ENCODE results near the gene MAPKAPK2.

DNA sequence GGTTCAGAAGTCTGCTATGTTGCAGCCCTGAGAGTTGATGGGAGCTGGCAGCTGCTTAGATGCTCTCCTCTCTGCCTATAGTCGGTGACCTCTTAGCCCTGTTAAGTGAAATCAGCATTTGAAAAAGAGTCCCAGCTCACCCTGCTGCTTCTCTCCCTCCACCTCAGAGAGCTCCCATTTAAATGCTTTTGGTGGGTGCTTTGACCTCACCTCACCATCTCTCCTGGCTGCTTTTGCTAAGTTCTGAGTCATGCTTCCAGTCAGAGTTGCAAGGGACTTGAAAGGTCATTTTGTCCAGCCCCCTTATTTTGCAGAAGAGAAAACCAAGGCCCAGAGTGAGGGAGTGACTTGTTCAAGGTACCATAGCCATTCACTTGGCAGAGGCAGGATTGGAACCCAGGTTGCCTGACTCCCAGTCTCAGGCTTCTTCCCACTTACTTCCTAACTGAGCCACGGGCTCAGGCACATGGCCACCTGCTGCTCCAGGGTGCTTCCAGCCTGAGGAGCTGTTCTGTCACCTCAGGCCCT, 3.3 kb downstream of the MAPKAPK2 start:
- no peak for TF ChIP-seq SP2 (tag by site-specific recombination; IDR thresholded peaks at IDR 0.05)
- TF ChIP-seq ZNF335 (tag by site-specific recombination; conservative IDR thresholded peaks at IDR 0.05) = no peak

Measured in HEK293 (cell line).